ENCODE measurements around the gene KLHL6.

GRCh38 chr3:183519891-183520290 is 35.6 kb downstream of the KLHL6 start:
- TF ChIP-seq, protein P1, sequence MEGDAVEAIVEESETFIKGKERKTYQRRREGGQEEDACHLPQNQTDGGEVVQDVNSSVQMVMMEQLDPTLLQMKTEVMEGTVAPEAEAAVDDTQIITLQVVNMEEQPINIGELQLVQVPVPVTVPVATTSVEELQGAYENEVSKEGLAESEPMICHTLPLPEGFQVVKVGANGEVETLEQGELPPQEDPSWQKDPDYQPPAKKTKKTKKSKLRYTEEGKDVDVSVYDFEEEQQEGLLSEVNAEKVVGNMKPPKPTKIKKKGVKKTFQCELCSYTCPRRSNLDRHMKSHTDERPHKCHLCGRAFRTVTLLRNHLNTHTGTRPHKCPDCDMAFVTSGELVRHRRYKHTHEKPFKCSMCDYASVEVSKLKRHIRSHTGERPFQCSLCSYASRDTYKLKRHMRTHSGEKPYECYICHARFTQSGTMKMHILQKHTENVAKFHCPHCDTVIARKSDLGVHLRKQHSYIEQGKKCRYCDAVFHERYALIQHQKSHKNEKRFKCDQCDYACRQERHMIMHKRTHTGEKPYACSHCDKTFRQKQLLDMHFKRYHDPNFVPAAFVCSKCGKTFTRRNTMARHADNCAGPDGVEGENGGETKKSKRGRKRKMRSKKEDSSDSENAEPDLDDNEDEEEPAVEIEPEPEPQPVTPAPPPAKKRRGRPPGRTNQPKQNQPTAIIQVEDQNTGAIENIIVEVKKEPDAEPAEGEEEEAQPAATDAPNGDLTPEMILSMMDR (IDR thresholded peaks at IDR 0.05) = no peak
- TF ChIP-seq ZFX (IDR thresholded peaks at IDR 0.05; ENCODE audit: borderline replicate concordance) = no peak
